Left lung (tissue), 10 donors: Measurements from ENCODE around the gene GLYATL3. TPM values are rescaled to one million over a fixed set of nuclear protein-coding genes. Genes with fewer than 3 reads are reported as not detected.
A peak's percentile ranks its signal among the peaks of the same experiment; 100 is the strongest.

Experiments
- ATAC-seq: fragments of 200-7000 bp; cut with Tn5 transposase; one replicate; pipeline ENCODE4 v1.9.1; 2020; ENCODE audit warnings: moderate library complexity
- DNase-seq, 4 donors: peaks; one replicate each; pipeline ENCODE4 v3.0.0-alpha.2; 2013 to 2020
- H3K27ac ChIP-seq, 2 donors: fragments of 200-600 bp; sonication (generic) in 1 of 2; one replicate each; pipeline versions ENCODE4 v1.5.0 to v1.8.0; 2020 to 2021
- H3K27me3 ChIP-seq, 2 donors: fragments of 200-600 bp; sonication (generic) in 1 of 2; one replicate each; pipeline versions ENCODE4 v1.5.0 to v1.8.0; 2020 to 2021
- H3K36me3 ChIP-seq, 2 donors: fragments of 200-600 bp; sonication (generic) in 1 of 2; one replicate each; pipeline versions ENCODE4 v1.5.0 to v1.8.0; 2020 to 2021
- H3K4me1 ChIP-seq, 2 donors: fragments of 200-600 bp; one replicate each; pipeline ENCODE4 v1.8.0; 2021
- H3K4me3 ChIP-seq, 2 donors: fragments of 200-600 bp; sonication (generic) in 1 of 2; one replicate each; pipeline versions ENCODE4 v1.5.0 to v1.8.0; 2020 to 2021; ENCODE audit warnings: mild to moderate bottlenecking in 1 of 2
- H3K9me3 ChIP-seq, 2 donors: fragments of 200-600 bp; sonication (generic) in 1 of 2; one replicate each; pipeline versions ENCODE4 v1.5.0 to v1.8.0; 2020 to 2021
- intact Hi-C, 2 donors: fragments of 100-400 bp; cut with DNase I; formaldehyde crosslinking; loops; one replicate each; pipeline versions ENCODE4 v1.11.2 to v1.14.2; 2022
- polyA plus RNA-seq, 6 donors: library from polyadenylated mRNA; unstranded; fragments of 120-200 nt; gene quantifications; one replicate each; pipeline ENCODE4 v1.2.1, GENCODE V29; 2013; ENCODE audit not compliant: insufficient read length in 6 of 6
- total RNA-seq, 2 donors: library from RNA; stranded (reverse); fragmentation: NEBNext Ultra II Directional; extraction: Animal tissue kit (Norgen Biotek cat#: 25700); gene quantifications; one replicate each; pipeline ENCODE4 v1.2.1, GENCODE V29; 2021
- TF ChIP-seq, protein P1 (sequence below), 2 donors: fragments of 200-600 bp; sonication (generic) in 1 of 2; IDR thresholded peaks; one replicate each; pipeline versions ENCODE4 v1.5.0 to v1.8.0; 2021; ENCODE audit warnings: antibody characterized with exemption in 2 of 2
- donor health status: DM: no; HTN: yes; CAD: no.
- donor health status: DM: no; HTN: no; CAD: no.

Gene GLYATL3
- total and polyA plus RNA-seq, 8 donors, result not detected

DNA sequence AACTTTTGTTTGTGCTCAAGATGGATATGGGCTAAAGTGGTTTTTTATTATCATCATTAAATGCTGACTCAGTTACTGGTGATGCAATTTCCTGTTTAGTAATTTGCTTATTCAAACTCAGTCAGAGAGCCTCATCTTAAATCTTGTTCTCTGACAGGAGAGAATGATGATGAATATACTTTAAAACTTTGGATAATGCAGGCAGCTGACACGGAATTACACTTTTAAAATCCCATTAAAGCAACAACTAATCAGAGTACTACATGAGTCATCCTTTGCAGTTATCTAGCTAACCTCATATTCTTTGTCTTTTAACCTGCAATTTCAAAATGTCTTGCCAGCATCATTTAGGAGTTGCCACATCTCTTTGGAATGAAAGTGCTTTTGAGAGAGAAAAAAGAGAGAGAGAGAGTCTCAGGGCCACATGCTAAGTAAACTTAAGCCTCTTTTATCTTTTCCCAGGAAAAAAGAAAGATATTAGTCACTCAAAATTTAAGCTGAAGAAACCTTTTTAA lies 41.5 kb downstream of the GLYATL3 start:
- no peak overlapping the region for H3K4me3 ChIP-seq
- intact Hi-C loops, result no loop called here
- DNase-seq, result peak in 1 of 4 donors; percentile 7
- ATAC-seq, result peak; percentile 15
- H3K27ac ChIP-seq, result no peak overlapping the region
- H3K36me3 ChIP-seq, result no peaks in the 10 kb centered on the region
- no peaks in the 10 kb centered on the region for H3K4me1 ChIP-seq
- no peaks in the 10 kb centered on the region for H3K9me3 ChIP-seq
- TF ChIP-seq, protein P1, sequence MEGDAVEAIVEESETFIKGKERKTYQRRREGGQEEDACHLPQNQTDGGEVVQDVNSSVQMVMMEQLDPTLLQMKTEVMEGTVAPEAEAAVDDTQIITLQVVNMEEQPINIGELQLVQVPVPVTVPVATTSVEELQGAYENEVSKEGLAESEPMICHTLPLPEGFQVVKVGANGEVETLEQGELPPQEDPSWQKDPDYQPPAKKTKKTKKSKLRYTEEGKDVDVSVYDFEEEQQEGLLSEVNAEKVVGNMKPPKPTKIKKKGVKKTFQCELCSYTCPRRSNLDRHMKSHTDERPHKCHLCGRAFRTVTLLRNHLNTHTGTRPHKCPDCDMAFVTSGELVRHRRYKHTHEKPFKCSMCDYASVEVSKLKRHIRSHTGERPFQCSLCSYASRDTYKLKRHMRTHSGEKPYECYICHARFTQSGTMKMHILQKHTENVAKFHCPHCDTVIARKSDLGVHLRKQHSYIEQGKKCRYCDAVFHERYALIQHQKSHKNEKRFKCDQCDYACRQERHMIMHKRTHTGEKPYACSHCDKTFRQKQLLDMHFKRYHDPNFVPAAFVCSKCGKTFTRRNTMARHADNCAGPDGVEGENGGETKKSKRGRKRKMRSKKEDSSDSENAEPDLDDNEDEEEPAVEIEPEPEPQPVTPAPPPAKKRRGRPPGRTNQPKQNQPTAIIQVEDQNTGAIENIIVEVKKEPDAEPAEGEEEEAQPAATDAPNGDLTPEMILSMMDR (IDR thresholded peaks at IDR 0.05), result no peak
- H3K27me3 ChIP-seq, result no peaks in the 10 kb centered on the region

DNA sequence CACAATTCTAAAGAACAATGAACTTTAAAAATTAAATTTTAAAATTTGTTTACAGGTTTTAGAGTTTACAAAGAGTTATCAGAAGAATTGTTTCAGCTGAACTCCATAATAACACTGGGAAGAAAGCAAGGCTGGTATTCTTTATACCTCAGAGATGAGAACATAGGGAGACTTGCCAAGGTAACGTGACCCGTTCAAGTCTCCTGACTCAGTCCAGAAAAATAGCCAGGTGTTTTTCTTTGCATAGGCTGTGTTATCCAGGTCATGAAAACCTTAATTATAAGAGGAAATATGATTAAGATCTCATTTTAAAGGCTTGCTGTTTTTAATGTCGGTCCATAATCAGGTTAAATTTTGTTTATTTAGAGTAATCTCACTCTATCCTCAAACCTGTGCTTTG lies 42.2 kb downstream of the GLYATL3 start:
- no peaks in the 10 kb centered on the region for H3K27me3 ChIP-seq
- H3K4me3 ChIP-seq, result no peak overlapping the region
- intact Hi-C loops, result no loop called here
- no peaks in the 10 kb centered on the region for H3K4me1 ChIP-seq
- no peaks in the 10 kb centered on the region for H3K36me3 ChIP-seq
- no peak for ATAC-seq
- no peak overlapping the region for H3K27ac ChIP-seq
- no peaks in the 10 kb centered on the region for H3K9me3 ChIP-seq
- no peak for DNase-seq
- TF ChIP-seq, protein P1 (IDR thresholded peaks at IDR 0.05), result no peak

DNA sequence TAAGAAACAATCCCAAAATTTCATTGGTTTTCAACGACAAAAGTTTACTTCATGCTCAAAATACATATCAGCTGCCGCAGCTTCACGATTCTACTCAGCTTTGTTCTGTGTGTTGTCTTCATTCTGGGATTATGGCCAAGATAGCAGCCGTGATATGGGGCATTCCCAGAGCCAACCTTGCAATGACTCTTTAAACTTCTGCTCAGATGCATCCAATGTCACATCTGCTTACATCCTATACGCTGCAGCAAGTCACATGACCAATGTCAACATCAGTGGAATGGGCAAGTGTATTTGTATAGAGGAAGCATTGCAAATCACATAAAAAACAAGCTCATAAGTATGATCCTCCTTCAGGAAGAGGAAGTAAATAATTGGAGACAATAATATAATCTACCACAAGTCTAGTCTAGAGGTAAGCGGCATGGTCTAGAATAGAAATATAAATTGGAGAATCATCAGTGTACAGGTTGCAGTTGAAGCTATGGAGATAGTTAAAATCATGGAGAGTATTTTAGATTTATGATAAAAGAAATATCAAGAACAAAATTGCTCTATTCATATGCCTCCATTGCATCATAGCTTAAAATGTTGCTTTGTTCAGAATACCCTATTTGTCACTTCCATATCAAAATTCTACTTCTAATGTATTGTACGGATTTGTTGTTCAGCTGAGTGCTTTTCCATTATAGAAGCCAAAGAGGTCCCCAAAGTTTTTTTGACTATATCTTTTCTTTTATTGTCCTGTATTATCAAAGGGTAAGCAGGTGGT lies 43.5 kb downstream of the GLYATL3 start:
- ATAC-seq (no peak), DNase-seq (no peak)
- no peaks in the 10 kb centered on the region for H3K9me3 ChIP-seq
- H3K36me3 ChIP-seq, result no peaks in the 10 kb centered on the region
- intact Hi-C loops, result no loop called here
- no peak overlapping the region for H3K27ac ChIP-seq
- no peaks in the 10 kb centered on the region for H3K4me1 ChIP-seq
- TF ChIP-seq, protein P1 (IDR thresholded peaks at IDR 0.05), result no peak
- H3K4me3 ChIP-seq, result no peak overlapping the region
- H3K27me3 ChIP-seq, result no peaks in the 10 kb centered on the region

DNA sequence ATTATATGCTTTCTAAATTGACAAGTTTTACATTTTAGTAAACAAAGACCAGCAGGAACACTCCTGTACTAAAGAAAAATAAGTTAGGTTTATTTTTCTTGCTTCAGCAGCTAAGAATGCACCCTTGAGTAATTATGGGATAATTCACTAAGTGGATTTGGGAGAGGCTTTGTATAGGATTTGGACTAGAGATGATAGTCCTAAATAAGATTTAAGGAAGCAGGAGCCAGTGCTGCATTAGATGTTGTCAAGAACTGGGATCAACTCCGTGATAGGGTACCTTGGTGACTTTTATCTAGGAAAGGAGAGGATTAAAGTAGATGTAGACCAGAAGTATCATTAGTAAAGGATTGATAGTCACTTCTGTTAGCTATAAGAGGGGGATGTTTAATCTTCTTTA lies 46.6 kb downstream of the GLYATL3 start:
- no peaks in the 10 kb centered on the region for H3K9me3 ChIP-seq
- no peak for ATAC-seq
- TF ChIP-seq, protein P1 (IDR thresholded peaks at IDR 0.05), result no peak
- no peaks in the 10 kb centered on the region for H3K36me3 ChIP-seq
- no peak for DNase-seq
- H3K27me3 ChIP-seq, result peaks cover 8 to 28% of the 10 kb centered on the region in 2 donors
- H3K4me3 ChIP-seq, result no peak overlapping the region
- peaks cover 0 to 13% of the 10 kb centered on the region in 2 donors for H3K4me1 ChIP-seq
- H3K27ac ChIP-seq, result no peak overlapping the region
- intact Hi-C loops, result no loop called here

DNA sequence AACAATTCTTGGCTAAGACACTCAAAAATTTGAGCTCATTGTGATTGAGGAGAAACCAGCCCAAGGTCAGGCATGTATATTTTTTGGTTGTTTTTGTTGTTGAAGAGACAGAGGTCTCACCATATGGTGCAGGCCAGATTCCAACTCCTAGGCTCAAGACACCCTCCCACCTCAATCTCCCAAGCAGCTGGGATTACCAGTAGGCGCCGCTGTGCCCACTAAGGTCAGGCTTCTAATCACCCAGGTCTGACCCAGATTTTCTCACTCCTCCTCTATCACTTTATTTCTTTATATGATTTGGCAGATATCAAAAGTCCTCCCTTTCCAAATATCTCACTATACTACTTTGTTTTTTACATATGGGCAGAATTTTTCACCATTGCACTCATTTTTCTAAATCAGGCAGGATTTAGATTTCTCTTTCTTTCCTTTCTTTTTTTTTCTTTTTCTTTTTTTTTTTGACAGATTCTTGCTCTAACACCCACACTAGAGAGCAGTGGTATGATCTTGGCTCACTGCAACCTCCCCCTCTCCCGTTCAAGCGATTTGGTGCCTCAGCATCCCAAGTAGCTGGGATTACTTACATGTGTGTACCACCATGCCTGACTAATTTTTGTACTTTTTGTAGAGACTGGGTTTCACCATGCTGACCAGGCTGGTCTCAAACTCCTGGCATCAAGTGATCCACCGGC lies 49.0 kb downstream of the GLYATL3 start:
- DNase-seq (no peak), ATAC-seq (no peak)
- Histone ChIP-seq H3K27ac (no peak overlapping the region), H3K36me3 (no peaks in the 10 kb centered on the region), H3K4me1 (peaks cover 0 to 18% of the 10 kb centered on the region in 2 donors), H3K4me3 (no peak overlapping the region), H3K27me3 (peaks cover 13 to 49% of the 10 kb centered on the region in 2 donors), H3K9me3 (no peaks in the 10 kb centered on the region)
- TF ChIP-seq, protein P1 (IDR thresholded peaks at IDR 0.05), result no peak
- intact Hi-C loops, result no loop called here
